Stimulated activated CD4-positive, alpha-beta T cell treated with anti-CD3 and anti-CD28 coated beads, Interleukin-12 subunit alpha, Interleukin-12 subunit beta, amount 100 ng/mL, for 24 hours (primary cell): ENCODE results near the gene PEPD.

Experiments used
- DNase-seq, 2 experiments: peaks; one replicate each; pipeline ENCODE4 v3.0.0-alpha.2; 2020; ENCODE audit warnings: low read depth in 2 of 2

Gene PEPD

GRCh38 chr19:33395561-33396550, 125.7 kb downstream of the PEPD start:
- DNase-seq = no peak

GRCh38 chr19:33394723-33395560, 126.6 kb downstream of the PEPD start:
- DNase-seq = no peak

GRCh38 chr19:33394006-33394722, 127.4 kb downstream of the PEPD start:
- no peak for DNase-seq

GRCh38 chr19:33393286-33394005, 128.1 kb downstream of the PEPD start:
- DNase-seq = no peak

GRCh38 chr19:33392341-33393285, 129.0 kb downstream of the PEPD start:
- no peak for DNase-seq

- DNase-seq = no peak
Measured at GRCh38 chr19:33391631-33392249, 129.9 kb downstream of the PEPD start.

GRCh38 chr19:33390908-33391630, 130.5 kb downstream of the PEPD start:
- DNase-seq = no peak

- DNase-seq = no peak
Measured at GRCh38 chr19:33390101-33390907, 131.3 kb downstream of the PEPD start.

- no peak for DNase-seq
Measured at GRCh38 chr19:33389421-33390100, 132.0 kb downstream of the PEPD start.

- no peak for DNase-seq
Measured at GRCh38 chr19:33388725-33389420, 132.7 kb downstream of the PEPD start.

GRCh38 chr19:33388231-33388724, 133.3 kb downstream of the PEPD start:
- DNase-seq = no peak

GRCh38 chr19:33387351-33388230, 134.0 kb downstream of the PEPD start:
- DNase-seq = no peak

GRCh38 chr19:33386361-33386858, 135.2 kb downstream of the PEPD start:
- DNase-seq = no peak

GRCh38 chr19:33385956-33386355, 135.6 kb downstream of the PEPD start:
- DNase-seq = no peak

GRCh38 chr19:33384983-33385382, 136.6 kb downstream of the PEPD start:
- no peak for DNase-seq
